HG03064 (cell line): ENCODE results near the gene ESR2.
"Not testable (repeated sequence)": the region's sequence is repeated elsewhere in the genome, so short reads cannot be mapped to it uniquely, and the experiment has no call there.

Experiments
- ATAC-seq: cut with Tn5 transposase; IDR thresholded peaks from one replicate; pipeline ENCODE4 v1.9.1; 2021; ENCODE audit warnings: low read depth; ENCODE audit not compliant: unreplicated experiment

Gene ESR2

GRCh38 chr14:64293976-64294671, at the start of gene ESR2:
TSS of gene ESR2 (minus strand) at chr14:64294371. CDS start at chr14:64282985, 11,386 bp downstream.
- no peak for ATAC-seq

GRCh38 chr14:64340560-64341196, 46.5 kb upstream of the ESR2 start:
- ATAC-seq: no peak

- peak; percentile 82 for ATAC-seq
Observed at GRCh38 chr14:64338616-64339316, 44.6 kb upstream of the ESR2 start.

- ATAC-seq: peak; percentile 46
Observed at GRCh38 chr14:64337888-64338615, 43.9 kb upstream of the ESR2 start.

GRCh38 chr14:64329149-64329548, 35.0 kb upstream of the ESR2 start:
- no peak for ATAC-seq

GRCh38 chr14:64326502-64326901, 32.3 kb upstream of the ESR2 start:
- no peak for ATAC-seq

- ATAC-seq: no peak
Observed at GRCh38 chr14:64324895-64325294, 30.7 kb upstream of the ESR2 start.

GRCh38 chr14:64324461-64324860, 30.3 kb upstream of the ESR2 start:
- no peak for ATAC-seq

- not testable (repeated sequence) for ATAC-seq
Observed at GRCh38 chr14:64320362-64320761, 26.2 kb upstream of the ESR2 start.

- ATAC-seq: not testable (repeated sequence)
Observed at GRCh38 chr14:64318695-64319094, 24.5 kb upstream of the ESR2 start.

- ATAC-seq: no peak
Observed at GRCh38 chr14:64303471-64303917, 9.3 kb upstream of the ESR2 start.

GRCh38 chr14:64298773-64299172, 4.6 kb upstream of the ESR2 start:
- ATAC-seq: no peak

GRCh38 chr14:64296561-64296960, 2.4 kb upstream of the ESR2 start:
- no peak for ATAC-seq

GRCh38 chr14:64294672-64295413, 672 bp upstream of the ESR2 start:
- ATAC-seq: no peak

GRCh38 chr14:64292197-64292596, 2.0 kb downstream of the ESR2 start:
- ATAC-seq: no peak

- ATAC-seq: no peak
Observed at GRCh38 chr14:64289571-64289970, 4.6 kb downstream of the ESR2 start.

GRCh38 chr14:64281805-64282204, 12.4 kb downstream of the ESR2 start:
- no peak for ATAC-seq

GRCh38 chr14:64279704-64280668, 14.2 kb downstream of the ESR2 start:
- no peak for ATAC-seq

- ATAC-seq: no peak
Observed at GRCh38 chr14:64278458-64278857, 15.7 kb downstream of the ESR2 start.
